Breast epithelium (tissue), 3 donors: ENCODE results near the gene SSR2.

Source experiments
- POLR2A ChIP-seq: fragments of 450-650 bp; IDR thresholded peaks from one replicate; pipeline ENCODE4 v1.6.1; 2016; ENCODE audit warnings: antibody characterized with exemption, mild to moderate bottlenecking, moderate library complexity
- POLR2AphosphoS5 ChIP-seq, 3 donors: sonication (generic); formaldehyde crosslinking; IDR thresholded peaks; one replicate each; pipeline ENCODE4 v1.6.1; 2017; ENCODE audit warnings: antibody characterized with exemption in 3 of 3
- TF ChIP-seq, protein P1 (sequence below), 3 donors: fragments of 450-650 bp; IDR thresholded peaks; one replicate each; pipeline ENCODE4 v1.5.1; 2016 to 2017; ENCODE audit warnings: antibody characterized with exemption in 3 of 3, mild to moderate bottlenecking in 3 of 3, moderate library complexity in 3 of 3

DNA sequence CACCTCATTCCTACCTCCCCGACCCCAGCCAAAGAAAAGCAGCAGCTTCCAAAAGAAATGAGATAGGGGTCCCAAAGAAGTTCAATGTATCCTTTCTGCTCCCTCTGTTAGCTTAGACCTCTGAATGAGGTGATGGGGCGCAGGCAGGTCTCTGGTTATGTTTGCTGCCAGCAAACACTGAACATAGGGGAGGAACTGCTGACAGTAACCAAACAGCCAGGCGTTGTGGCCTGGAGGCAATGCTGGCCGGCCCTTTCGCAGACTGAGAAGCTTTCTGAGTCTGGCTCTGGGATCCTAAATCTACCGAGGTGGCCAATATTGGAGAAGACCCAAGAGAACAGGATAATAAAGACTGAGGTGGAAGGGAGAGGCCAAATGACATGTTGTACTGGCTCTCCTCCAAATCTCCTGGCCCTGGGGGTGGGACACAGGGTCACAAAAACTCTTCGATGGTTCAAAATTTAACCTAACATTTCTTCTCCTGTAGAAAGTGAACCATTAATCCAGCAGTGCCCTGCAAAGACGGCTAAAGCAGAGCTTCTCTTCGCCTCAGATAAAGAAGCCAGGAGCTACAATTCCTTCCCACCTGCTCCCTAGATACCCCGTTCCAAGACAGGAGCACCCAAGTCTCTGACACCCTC, 19.6 kb downstream of the SSR2 start:
- TF ChIP-seq, protein P1, sequence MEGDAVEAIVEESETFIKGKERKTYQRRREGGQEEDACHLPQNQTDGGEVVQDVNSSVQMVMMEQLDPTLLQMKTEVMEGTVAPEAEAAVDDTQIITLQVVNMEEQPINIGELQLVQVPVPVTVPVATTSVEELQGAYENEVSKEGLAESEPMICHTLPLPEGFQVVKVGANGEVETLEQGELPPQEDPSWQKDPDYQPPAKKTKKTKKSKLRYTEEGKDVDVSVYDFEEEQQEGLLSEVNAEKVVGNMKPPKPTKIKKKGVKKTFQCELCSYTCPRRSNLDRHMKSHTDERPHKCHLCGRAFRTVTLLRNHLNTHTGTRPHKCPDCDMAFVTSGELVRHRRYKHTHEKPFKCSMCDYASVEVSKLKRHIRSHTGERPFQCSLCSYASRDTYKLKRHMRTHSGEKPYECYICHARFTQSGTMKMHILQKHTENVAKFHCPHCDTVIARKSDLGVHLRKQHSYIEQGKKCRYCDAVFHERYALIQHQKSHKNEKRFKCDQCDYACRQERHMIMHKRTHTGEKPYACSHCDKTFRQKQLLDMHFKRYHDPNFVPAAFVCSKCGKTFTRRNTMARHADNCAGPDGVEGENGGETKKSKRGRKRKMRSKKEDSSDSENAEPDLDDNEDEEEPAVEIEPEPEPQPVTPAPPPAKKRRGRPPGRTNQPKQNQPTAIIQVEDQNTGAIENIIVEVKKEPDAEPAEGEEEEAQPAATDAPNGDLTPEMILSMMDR (IDR thresholded peaks at IDR 0.05): no peak
- no peak for TF ChIP-seq POLR2AphosphoS5 (IDR thresholded peaks at IDR 0.05)
- no peak for TF ChIP-seq POLR2A
